GM11168 (cell line): ENCODE measurements around the gene MVK.

ENCODE experiments used
- in situ Hi-C: fragments of 300-500 bp; cut with MboI; formaldehyde crosslinking; loops from one replicate; pipeline ENCODE4 v1.12.0; 2022; ENCODE audit warnings: low sequenced_read_pairs; ENCODE audit not compliant: unreplicated experiment

The MVK gene

GRCh38 chr12:109563291-109564284, 10.0 kb upstream of the MVK start:
- in situ Hi-C loops = no loop called here

DNA sequence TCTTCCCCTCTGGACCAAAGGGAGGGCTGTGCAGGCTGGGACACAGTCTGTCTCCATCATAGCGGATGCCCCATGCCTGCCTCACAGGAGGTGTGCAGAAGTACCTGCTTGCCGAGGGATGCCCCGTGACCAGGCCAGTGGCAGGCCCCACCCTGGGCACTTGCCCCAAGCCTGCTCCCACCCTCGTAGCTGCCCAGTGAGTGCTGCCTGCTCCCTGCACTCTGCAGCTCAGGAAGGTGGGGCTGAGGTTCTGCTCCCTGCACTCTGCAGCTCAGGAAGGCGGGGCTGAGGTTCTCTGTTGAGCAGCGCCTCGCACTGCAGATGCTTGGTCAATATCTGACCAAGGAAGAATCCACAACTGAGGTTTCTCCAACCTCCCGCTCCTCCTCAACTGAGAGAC, 7.2 kb upstream of the MVK start:
- in situ Hi-C loops = no loop called here

GRCh38 chr12:109567296-109567695, 6.3 kb upstream of the MVK start:
- in situ Hi-C loops = no loop called here

DNA sequence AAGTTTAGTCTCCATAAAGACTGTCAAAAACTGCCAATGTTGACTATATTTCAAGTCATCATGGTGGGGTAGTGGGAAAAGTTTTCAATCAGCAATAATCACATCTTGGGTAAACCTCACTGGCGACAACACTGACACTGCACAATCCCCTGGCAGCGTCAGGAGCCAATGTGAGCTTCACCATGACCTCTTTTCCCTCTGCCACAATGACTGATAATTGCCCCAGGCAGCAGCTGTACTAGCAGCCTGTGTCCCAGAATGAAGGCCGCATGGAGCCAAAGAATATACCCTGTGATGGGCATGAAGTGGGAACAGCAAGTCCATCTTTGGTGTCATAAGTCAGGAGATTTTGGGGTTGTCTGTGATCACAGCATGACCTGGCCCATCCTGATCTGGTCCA, 5.6 kb upstream of the MVK start:
- in situ Hi-C loops = no loop called here

DNA sequence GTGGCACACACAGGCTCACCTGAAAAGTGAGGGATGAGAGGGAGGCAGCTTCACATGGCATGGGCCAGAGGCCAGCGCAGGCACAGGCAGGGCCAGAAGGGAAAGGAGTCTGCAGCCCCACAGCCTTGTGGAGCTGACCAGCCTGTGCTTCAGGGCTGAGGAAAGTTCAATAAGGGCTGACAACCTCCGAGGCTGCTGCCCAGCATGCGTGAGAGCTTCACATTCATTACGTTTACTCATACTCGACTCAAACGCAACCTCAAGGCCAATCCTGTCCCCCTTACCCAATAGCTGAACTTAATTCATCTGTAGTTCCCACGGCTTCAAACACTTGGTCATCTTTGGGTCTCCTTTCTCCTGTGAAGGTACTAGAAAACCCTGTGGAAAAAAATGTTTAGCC, 5.1 kb upstream of the MVK start:
- in situ Hi-C loops = no loop called here

DNA sequence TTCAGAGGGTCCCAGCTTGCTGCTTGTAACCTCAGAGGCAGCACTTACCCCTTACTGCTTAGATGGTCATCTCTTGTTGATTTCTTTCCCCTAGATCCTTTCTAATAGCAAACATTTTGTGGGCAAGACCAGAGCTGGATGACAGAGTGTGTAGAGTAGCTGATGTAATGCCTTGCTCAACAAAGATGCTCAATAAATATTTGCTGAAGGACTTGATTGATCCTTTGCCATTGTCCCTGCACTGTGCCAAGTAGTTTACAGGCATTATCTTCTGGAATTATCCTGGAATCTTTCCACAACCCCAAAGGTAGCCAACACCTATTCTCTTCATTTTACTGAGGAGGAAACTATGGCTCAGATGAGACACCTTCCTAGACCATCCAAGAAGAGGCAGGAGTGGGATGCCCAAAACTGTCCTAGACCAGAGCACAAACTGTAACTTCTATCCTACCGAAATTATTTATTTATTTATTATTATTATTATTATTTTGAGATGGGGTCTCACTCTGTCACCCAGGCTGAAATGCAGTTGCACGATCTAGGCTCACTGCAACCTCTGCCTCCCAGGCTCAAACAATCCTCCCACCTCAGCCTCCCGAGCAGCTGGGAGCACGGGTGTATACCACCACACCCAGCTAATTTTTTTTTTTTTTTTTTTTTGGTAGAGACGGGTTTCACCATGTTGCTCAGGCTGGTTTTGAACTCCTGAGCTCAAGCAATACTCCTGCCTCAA, 1.7 kb upstream of the MVK start:
- in situ Hi-C loops = no loop called here

GRCh38 chr12:109572506-109572845, 1.1 kb upstream of the MVK start:
- in situ Hi-C loops = no loop called here

GRCh38 chr12:109573914-109574244, 285 bp downstream of the MVK start:
- in situ Hi-C loops = no loop called here

GRCh38 chr12:109575683-109576082, 2.1 kb downstream of the MVK start:
- in situ Hi-C loops = no loop called here

- in situ Hi-C loops = no loop called here
Observed at GRCh38 chr12:109577311-109577710, 3.7 kb downstream of the MVK start.

GRCh38 chr12:109578330-109578927, 4.8 kb downstream of the MVK start:
- in situ Hi-C loops = no loop called here

DNA sequence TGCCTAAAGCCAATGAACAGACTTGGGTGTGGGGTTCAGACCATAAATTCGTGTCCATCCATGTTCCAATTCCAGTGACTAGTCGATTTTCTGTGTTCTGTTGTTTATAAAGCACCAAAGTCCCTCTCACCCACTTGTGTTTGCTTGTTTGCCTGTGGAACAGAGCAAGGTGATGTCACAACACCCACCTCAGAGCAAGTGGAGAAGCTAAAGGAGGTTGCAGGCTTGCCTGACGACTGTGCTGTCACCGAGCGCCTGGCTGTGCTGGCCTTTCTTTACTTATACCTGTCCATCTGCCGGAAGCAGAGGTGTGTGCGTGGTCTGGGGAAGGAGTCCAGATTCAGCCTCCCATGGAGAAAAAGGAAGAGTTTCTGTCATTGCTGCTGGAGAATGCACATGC, 6.0 kb downstream of the MVK start:
- in situ Hi-C loops = no loop called here

DNA sequence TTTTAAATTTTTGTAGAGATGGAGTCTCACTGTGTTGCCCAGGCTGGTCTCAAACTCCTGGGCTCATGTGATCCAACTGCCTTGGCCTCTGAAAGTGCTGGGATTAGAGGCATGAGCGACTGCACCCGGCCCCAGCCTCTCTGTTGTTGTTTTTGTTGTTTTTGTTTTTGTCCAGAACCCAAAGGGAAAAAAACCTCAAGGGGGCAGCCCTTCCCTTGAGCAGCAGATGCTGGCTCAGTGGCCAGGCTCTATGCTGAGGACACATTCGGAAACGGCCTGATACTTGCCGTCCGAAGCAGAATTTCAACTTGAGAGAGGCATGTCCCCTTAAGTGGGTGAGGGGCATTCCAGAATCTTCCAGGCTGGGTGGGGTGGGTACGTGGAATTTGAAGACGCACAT, 6.7 kb downstream of the MVK start:
- in situ Hi-C loops = no loop called here

GRCh38 chr12:109580684-109581333, 7.2 kb downstream of the MVK start:
- in situ Hi-C loops = no loop called here

DNA sequence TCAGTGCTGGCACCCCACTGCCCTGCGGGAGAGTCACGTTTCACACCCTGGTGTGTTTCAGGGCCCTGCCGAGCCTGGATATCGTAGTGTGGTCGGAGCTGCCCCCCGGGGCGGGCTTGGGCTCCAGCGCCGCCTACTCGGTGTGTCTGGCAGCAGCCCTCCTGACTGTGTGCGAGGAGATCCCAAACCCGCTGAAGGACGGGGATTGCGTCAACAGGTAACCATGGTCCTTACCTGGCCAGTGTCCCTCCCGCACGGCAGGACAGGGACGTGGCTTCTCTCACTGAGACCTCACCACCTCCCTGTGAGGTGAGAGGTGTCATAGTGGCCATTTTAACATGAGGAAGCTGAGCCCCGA, 7.7 kb downstream of the MVK start:
- in situ Hi-C loops = no loop called here

- in situ Hi-C loops = no loop called here
Observed at GRCh38 chr12:109581856-109582255, 8.3 kb downstream of the MVK start.

DNA sequence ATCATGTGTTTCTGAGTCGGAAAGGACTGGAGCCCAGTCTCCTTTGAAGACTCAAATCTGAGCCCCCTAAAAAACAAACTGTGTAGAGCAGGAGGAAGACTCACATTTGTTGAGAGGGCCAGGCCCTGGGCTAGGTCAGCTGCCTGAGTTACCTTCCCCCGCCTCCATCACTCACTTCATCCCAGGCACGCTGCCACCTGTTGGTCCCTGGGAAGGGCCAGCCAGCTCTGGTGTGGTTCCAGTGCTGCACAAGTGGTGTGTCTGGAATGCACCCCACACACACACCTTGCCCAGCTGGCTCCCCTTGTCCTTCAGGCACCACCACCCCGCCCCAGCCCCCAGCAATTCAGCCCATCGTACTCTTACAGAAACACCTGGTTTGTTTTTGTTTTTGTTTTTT, 9.0 kb downstream of the MVK start:
- in situ Hi-C loops = no loop called here

GRCh38 chr12:109583733-109584132, 10.1 kb downstream of the MVK start:
- in situ Hi-C loops = no loop called here

GRCh38 chr12:109586385-109587296, 13.0 kb downstream of the MVK start:
- in situ Hi-C loops = no loop called here

DNA sequence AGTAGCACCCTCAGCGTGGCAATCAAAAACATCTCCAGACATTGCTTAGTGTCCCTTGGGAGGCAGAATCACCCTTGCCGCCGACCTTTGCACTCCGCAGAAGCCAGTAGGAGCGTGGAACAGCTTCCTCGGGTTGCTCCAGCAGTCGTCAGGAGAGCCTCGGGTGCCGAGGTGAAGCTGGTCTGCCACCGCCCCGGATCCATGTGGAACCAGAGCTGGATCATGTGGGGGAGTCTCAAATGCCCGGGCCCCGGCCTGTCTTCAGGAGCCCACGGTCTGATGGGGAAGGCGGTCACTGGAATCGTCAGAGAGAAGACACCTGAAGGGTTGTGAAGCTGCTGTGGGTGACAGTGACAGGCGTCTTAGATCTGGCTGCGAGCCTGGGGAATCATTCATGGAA, 14.3 kb downstream of the MVK start:
- in situ Hi-C loops = no loop called here
